Tibial nerve (tissue), 4 donors: Measurements from ENCODE around the gene PPIF. TPM values are rescaled to one million over a fixed set of nuclear protein-coding genes. Genes with fewer than 3 reads are reported as not detected.

ENCODE experiments used
- DNase-seq, 2 donors: peaks; one replicate each; pipeline ENCODE4 v3.0.0-alpha.2; 2019; ENCODE audit warnings: low spot score in 2 of 2
- H3K27ac ChIP-seq, 4 donors: fragments of 200-600 bp; sonication (generic) in 3 of 4; one replicate each; pipeline ENCODE4 v1.5.1; 2017 to 2019; ENCODE audit warnings: mild to moderate bottlenecking in 1 of 4
- H3K27me3 ChIP-seq, 2 donors: fragments of 200-600 bp; sonication (generic) in 1 of 2; one replicate each; pipeline versions ENCODE4 v1.5.1 to v1.6.0; 2017 to 2019
- H3K36me3 ChIP-seq, 3 donors: fragments of 200-600 bp; sonication (generic); one replicate each; pipeline ENCODE4 v1.5.1; 2018 to 2019
- H3K4me1 ChIP-seq, 4 donors: fragments of 200-600 bp; sonication (generic) in 3 of 4; one replicate each; pipeline ENCODE4 v1.5.1; 2017 to 2019
- H3K4me3 ChIP-seq, 4 donors: fragments of 200-600 bp; sonication (generic) in 3 of 4; one replicate each; pipeline ENCODE4 v1.5.1; 2017 to 2019; ENCODE audit warnings: mild to moderate bottlenecking in 1 of 4, moderate library complexity in 1 of 4
- H3K9me3 ChIP-seq, 4 donors: fragments of 200-600 bp; sonication (generic) in 3 of 4; one replicate each; pipeline ENCODE4 v1.5.1; 2017 to 2019
- CTCF ChIP-seq, 5 experiments: fragments of 200-600 bp in 3 of 5; fragments of 450-650 bp in 2 of 5; sonication (generic) in 3 of 5; IDR thresholded peaks; one replicate each; pipeline ENCODE4 v1.5.1; 2016 to 2019; ENCODE audit warnings: antibody characterized with exemption in 5 of 5, mild to moderate bottlenecking in 3 of 5, moderate library complexity in 2 of 5
- EP300 ChIP-seq, 2 donors: sonication (generic); formaldehyde crosslinking; IDR thresholded peaks; one replicate each; pipeline ENCODE4 v1.6.1; 2017; ENCODE audit warnings: antibody characterized with exemption in 2 of 2, mild to moderate bottlenecking in 1 of 2
- POLR2A ChIP-seq, 2 donors: fragments of 450-650 bp; IDR thresholded peaks; one replicate each; pipeline ENCODE4 v1.6.1; 2017; ENCODE audit warnings: antibody characterized with exemption in 2 of 2, mild to moderate bottlenecking in 2 of 2, moderate library complexity in 2 of 2
- WGBS, 2 donors: methylation state at CpG; one replicate each; pipeline ENCODE4 v1.1.5; 2018; 5-methylcytosine and 5-hydroxymethylcytosine counted together
- total RNA-seq, 4 donors: library from RNA; depleted of rRNA; stranded (reverse); fragments of >200 nt; gene quantifications; one replicate each; pipeline ENCODE4 v1.1.0, GENCODE V29; 2016

Gene PPIF
- total RNA-seq, 4 donors from 2014 or later: 16.6 to 36.0 (median 20.6) TPM

- H3K4me3 ChIP-seq: no peak overlapping the region
- H3K9me3 ChIP-seq: no peaks in the 10 kb centered on the region
- H3K27me3 ChIP-seq: no peaks in the 10 kb centered on the region
- no peak for TF ChIP-seq CTCF (IDR thresholded peaks at IDR 0.05)
- TF ChIP-seq EP300 (IDR thresholded peaks at IDR 0.05): peak in 1 of 2 donors; percentile 41
- peak overlapping the region; percentile 23 to 89 (median 68) for H3K27ac ChIP-seq
- DNase-seq: no peak
- peaks cover 0 to 69% (median 40%) of the 10 kb centered on the region in 4 donors for H3K4me1 ChIP-seq
- WGBS, 2 donors: 47 to 50% methylated on average over 13 to 14 of the region's 14 CpGs
- H3K36me3 ChIP-seq: peaks cover 0 to 17% (median 0%) of the 10 kb centered on the region in 3 donors
Measured at GRCh38 chr10:79380125-79380945, 33.1 kb downstream of the PPIF start.

- 40 to 41% methylated on average over 9 of the region's 9 CpGs for WGBS, 2 donors
- TF ChIP-seq POLR2A (IDR thresholded peaks at IDR 0.05) (no peak), CTCF (IDR thresholded peaks at IDR 0.05) (no peak)
- H3K27me3 ChIP-seq: no peaks in the 10 kb centered on the region
- peak overlapping the region; percentile 6 to 89 (median 68) for H3K27ac ChIP-seq
- no peak overlapping the region for H3K4me3 ChIP-seq
- H3K4me1 ChIP-seq: peaks cover 0 to 63% (median 39%) of the 10 kb centered on the region in 4 donors
- H3K9me3 ChIP-seq: no peaks in the 10 kb centered on the region
- H3K36me3 ChIP-seq: peaks cover 0 to 24% (median 0%) of the 10 kb centered on the region in 3 donors
- no peak for DNase-seq
Measured at GRCh38 chr10:79380946-79381721, 33.9 kb downstream of the PPIF start.

GRCh38 chr10:79381804-79382221 lies 34.5 kb downstream of the PPIF start:
- WGBS, 2 donors: 37 to 42% methylated on average over 6 to 11 of the region's 11 CpGs
- peaks cover 0 to 63% (median 39%) of the 10 kb centered on the region in 4 donors for H3K4me1 ChIP-seq
- TF ChIP-seq CTCF (IDR thresholded peaks at IDR 0.05) (no peak), EP300 (IDR thresholded peaks at IDR 0.05) (no peak), POLR2A (IDR thresholded peaks at IDR 0.05) (no peak)
- no peaks in the 10 kb centered on the region for H3K9me3 ChIP-seq
- DNase-seq: peak in 1 of 2 donors; percentile 51
- H3K27me3 ChIP-seq: no peaks in the 10 kb centered on the region
- peaks cover 0 to 31% (median 0%) of the 10 kb centered on the region in 3 donors for H3K36me3 ChIP-seq
- peak overlapping the region; percentile 6 to 89 (median 68) for H3K27ac ChIP-seq
- no peak overlapping the region for H3K4me3 ChIP-seq

- TF ChIP-seq CTCF (IDR thresholded peaks at IDR 0.05) (peak in 1 of 5 experiments; percentile 14), EP300 (IDR thresholded peaks at IDR 0.05) (no peak), POLR2A (IDR thresholded peaks at IDR 0.05) (no peak)
- Histone ChIP-seq H3K27ac (peak overlapping the region; percentile 6 to 89 (median 68)), H3K4me3 (no peak overlapping the region), H3K9me3 (no peaks in the 10 kb centered on the region), H3K4me1 (peaks cover 0 to 63% (median 39%) of the 10 kb centered on the region in 4 donors), H3K36me3 (peaks cover 0 to 38% (median 0%) of the 10 kb centered on the region in 3 donors), H3K27me3 (no peaks in the 10 kb centered on the region)
- DNase-seq: peak in 1 of 2 donors; percentile 18
- 34 to 42% methylated on average over 18 of the region's 18 CpGs for WGBS, 2 donors
Measured at GRCh38 chr10:79382491-79382941, 35.2 kb downstream of the PPIF start.
